K562 (cell line): ENCODE results near the gene UBA52. TPM values are rescaled to one million over a fixed set of nuclear protein-coding genes. Genes with fewer than 3 reads are reported as not detected.

Experiments
- CCAR2 ChIP-seq: fragments of 200-400 bp; formaldehyde crosslinking; IDR thresholded peaks from 2 replicates; pipeline ENCODE4 v1.6.1; 2017; ENCODE audit warnings: mild to moderate bottlenecking, low read depth, low read length
- FUS ChIP-seq: fragments of 200-400 bp; formaldehyde crosslinking; optimal IDR thresholded peaks from 2 replicates; pipeline ENCODE3; 2017; ENCODE audit warnings: low read depth, low read length
- HNRNPL ChIP-seq: fragments of 200-400 bp; formaldehyde crosslinking; IDR thresholded peaks from 2 replicates; pipeline ENCODE4 v1.6.1; 2017; ENCODE audit warnings: low read depth, mild to moderate bottlenecking, low read length
- ILK ChIP-seq: fragments of 450-650 bp; IDR thresholded peaks from 2 replicates; pipeline ENCODE4 v1.6.1; 2016; ENCODE audit warnings: missing genetic modification characterization, low read depth, mild to moderate bottlenecking, missing compliant biosample characterization, moderate library complexity, borderline replicate concordance
- MBD2 ChIP-seq: sonication (generic); IDR thresholded peaks from 2 replicates; pipeline ENCODE4 v1.6.1; 2016; ENCODE audit warnings: low read depth, borderline replicate concordance
- MYNN ChIP-seq, 2 experiments: sonication (generic); formaldehyde crosslinking in 1 of 2; IDR thresholded peaks; 2 replicates each; pipeline versions ENCODE4 v1.5.0 to v1.6.1; 2016 to 2020; ENCODE audit warnings: antibody characterized with exemption in 1 of 2, missing genetic modification reagents in 1 of 2
- NFE2L1 ChIP-seq: fragments of 450-650 bp; IDR thresholded peaks from 2 replicates; pipeline ENCODE4 v1.6.1; 2016; ENCODE audit warnings: missing genetic modification characterization, low read depth, mild to moderate bottlenecking, missing compliant biosample characterization, moderate library complexity, borderline replicate concordance
- SMARCA4 ChIP-seq: fragments of 450-650 bp; IDR thresholded peaks from 2 replicates; pipeline ENCODE4 v1.6.1; 2016
- ZEB2 ChIP-seq: fragments of 450-650 bp; IDR thresholded peaks from 2 replicates; pipeline ENCODE4 v1.6.1; 2016
- ZNF224 ChIP-seq: sonication (generic); formaldehyde crosslinking; IDR thresholded peaks from 2 replicates; pipeline ENCODE4 v1.8.0; 2022; ENCODE audit warnings: mild to moderate bottlenecking, missing genetic modification reagents
- ZSCAN29 ChIP-seq: fragments of 450-650 bp; IDR thresholded peaks from 2 replicates; pipeline ENCODE4 v1.6.1; 2017
- polyA plus RNA-seq, 8 experiments: library from polyadenylated mRNA; depleted of rRNA in 4 of 8; stranded (reverse) in 5 of 8; unstranded in 3 of 8; fragments of >200 nt; fragmentation: Nextera tagmentation in 2 of 8; fragmentation: Illumina TruSeq in 1 of 8; extraction: Ambion mirVana in 2 of 8; extraction: Trizol in 1 of 8; gene quantifications; 2 replicates each; pipeline versions ENCODE4 v1.2.1 to v1.2.3, GENCODE V29; 2011 to 2014; ENCODE audit warnings: inconsistent platforms in 1 of 8, missing spikeins in 1 of 8
- total RNA-seq, 7 experiments: library from RNA; depleted of rRNA in 6 of 7; stranded (reverse); fragments of >200 nt in 6 of 7; fragmentation: Illumina TruSeq in 2 of 7; extraction: Trizol in 2 of 7; gene quantifications; 2 replicates each; pipeline versions ENCODE4 v1.2.1 to v1.2.3, GENCODE V29; 2011 to 2021; ENCODE audit warnings: low replicate concordance in 1 of 7
- TF ChIP-seq, protein P1 (sequence below), 2 experiments: fragments of 150-350 bp in 1 of 2; IDR thresholded peaks; 2 replicates each; pipeline ENCODE4 v1.6.1; 2012 to 2016; ENCODE audit warnings: low read depth in 2 of 2, low read length in 2 of 2, mild to moderate bottlenecking in 1 of 2, moderate library complexity in 1 of 2
- TF ChIP-seq, protein P2 (sequence below): fragments of 450-650 bp; IDR thresholded peaks from 2 replicates; pipeline ENCODE4 v1.6.1; 2016; ENCODE audit warnings: mild to moderate bottlenecking, moderate library complexity

The UBA52 gene
- total and polyA plus RNA-seq, 9 of the 15 experiments (the other 6 are each of a cell fraction or from before 2014, with no cell fraction given), result 1,110 to 2,751 (median 1,733) TPM

DNA sequence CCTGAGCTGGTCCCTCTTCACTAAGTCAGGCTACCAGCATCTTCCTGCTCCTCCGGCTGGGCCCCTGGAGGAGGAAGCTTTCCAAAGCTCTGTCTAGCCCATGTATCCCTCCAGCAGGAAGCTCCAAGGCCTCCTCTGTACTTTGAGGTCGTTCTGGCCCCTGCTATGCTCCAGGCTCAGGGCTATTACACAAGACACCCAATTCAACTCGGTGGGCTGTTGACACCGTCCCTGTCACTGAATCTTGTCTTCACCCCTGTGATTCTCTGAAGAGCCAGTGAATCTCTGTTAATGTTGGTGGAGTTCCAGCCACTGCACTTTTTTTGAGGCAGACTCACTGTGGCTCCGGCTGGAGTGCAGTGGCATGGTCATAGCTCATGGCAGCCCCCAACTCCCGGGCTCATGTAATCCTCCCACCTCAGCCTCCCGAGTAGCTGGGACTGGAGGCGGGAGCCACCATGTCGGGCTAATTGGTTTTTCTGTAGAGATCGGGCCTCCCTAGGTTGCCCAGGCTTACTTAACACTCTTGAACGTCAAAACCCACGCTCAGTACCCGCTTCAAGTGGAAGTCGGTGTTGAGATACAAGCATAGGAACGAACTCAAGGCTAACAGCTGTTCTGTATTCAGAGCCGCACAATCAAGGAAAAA lies 16.4 kb downstream of the UBA52 start (continued):
- TF ChIP-seq, protein P1, sequence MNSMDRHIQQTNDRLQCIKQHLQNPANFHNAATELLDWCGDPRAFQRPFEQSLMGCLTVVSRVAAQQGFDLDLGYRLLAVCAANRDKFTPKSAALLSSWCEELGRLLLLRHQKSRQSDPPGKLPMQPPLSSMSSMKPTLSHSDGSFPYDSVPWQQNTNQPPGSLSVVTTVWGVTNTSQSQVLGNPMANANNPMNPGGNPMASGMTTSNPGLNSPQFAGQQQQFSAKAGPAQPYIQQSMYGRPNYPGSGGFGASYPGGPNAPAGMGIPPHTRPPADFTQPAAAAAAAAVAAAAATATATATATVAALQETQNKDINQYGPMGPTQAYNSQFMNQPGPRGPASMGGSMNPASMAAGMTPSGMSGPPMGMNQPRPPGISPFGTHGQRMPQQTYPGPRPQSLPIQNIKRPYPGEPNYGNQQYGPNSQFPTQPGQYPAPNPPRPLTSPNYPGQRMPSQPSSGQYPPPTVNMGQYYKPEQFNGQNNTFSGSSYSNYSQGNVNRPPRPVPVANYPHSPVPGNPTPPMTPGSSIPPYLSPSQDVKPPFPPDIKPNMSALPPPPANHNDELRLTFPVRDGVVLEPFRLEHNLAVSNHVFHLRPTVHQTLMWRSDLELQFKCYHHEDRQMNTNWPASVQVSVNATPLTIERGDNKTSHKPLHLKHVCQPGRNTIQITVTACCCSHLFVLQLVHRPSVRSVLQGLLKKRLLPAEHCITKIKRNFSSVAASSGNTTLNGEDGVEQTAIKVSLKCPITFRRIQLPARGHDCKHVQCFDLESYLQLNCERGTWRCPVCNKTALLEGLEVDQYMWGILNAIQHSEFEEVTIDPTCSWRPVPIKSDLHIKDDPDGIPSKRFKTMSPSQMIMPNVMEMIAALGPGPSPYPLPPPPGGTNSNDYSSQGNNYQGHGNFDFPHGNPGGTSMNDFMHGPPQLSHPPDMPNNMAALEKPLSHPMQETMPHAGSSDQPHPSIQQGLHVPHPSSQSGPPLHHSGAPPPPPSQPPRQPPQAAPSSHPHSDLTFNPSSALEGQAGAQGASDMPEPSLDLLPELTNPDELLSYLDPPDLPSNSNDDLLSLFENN (IDR thresholded peaks at IDR 0.05; ENCODE audit: low read depth in 2 of 2, low read length in 2 of 2), result no peak
- TF ChIP-seq MYNN (IDR thresholded peaks at IDR 0.05) (no peak), MYNN (CRISPR knock-in tag; IDR thresholded peaks at IDR 0.05) (no peak), ILK (tag) (no peak), ZEB2 (no peak), MBD2 (no peak), HNRNPL (no peak), ZSCAN29 (no peak), FUS (no peak), NFE2L1 (tag) (no peak), SMARCA4 (no peak; the same call in none of the 2 replicates), CCAR2 (no peak), ZNF224 (CRISPR knock-in tag) (no peak)
- TF ChIP-seq, protein P2, sequence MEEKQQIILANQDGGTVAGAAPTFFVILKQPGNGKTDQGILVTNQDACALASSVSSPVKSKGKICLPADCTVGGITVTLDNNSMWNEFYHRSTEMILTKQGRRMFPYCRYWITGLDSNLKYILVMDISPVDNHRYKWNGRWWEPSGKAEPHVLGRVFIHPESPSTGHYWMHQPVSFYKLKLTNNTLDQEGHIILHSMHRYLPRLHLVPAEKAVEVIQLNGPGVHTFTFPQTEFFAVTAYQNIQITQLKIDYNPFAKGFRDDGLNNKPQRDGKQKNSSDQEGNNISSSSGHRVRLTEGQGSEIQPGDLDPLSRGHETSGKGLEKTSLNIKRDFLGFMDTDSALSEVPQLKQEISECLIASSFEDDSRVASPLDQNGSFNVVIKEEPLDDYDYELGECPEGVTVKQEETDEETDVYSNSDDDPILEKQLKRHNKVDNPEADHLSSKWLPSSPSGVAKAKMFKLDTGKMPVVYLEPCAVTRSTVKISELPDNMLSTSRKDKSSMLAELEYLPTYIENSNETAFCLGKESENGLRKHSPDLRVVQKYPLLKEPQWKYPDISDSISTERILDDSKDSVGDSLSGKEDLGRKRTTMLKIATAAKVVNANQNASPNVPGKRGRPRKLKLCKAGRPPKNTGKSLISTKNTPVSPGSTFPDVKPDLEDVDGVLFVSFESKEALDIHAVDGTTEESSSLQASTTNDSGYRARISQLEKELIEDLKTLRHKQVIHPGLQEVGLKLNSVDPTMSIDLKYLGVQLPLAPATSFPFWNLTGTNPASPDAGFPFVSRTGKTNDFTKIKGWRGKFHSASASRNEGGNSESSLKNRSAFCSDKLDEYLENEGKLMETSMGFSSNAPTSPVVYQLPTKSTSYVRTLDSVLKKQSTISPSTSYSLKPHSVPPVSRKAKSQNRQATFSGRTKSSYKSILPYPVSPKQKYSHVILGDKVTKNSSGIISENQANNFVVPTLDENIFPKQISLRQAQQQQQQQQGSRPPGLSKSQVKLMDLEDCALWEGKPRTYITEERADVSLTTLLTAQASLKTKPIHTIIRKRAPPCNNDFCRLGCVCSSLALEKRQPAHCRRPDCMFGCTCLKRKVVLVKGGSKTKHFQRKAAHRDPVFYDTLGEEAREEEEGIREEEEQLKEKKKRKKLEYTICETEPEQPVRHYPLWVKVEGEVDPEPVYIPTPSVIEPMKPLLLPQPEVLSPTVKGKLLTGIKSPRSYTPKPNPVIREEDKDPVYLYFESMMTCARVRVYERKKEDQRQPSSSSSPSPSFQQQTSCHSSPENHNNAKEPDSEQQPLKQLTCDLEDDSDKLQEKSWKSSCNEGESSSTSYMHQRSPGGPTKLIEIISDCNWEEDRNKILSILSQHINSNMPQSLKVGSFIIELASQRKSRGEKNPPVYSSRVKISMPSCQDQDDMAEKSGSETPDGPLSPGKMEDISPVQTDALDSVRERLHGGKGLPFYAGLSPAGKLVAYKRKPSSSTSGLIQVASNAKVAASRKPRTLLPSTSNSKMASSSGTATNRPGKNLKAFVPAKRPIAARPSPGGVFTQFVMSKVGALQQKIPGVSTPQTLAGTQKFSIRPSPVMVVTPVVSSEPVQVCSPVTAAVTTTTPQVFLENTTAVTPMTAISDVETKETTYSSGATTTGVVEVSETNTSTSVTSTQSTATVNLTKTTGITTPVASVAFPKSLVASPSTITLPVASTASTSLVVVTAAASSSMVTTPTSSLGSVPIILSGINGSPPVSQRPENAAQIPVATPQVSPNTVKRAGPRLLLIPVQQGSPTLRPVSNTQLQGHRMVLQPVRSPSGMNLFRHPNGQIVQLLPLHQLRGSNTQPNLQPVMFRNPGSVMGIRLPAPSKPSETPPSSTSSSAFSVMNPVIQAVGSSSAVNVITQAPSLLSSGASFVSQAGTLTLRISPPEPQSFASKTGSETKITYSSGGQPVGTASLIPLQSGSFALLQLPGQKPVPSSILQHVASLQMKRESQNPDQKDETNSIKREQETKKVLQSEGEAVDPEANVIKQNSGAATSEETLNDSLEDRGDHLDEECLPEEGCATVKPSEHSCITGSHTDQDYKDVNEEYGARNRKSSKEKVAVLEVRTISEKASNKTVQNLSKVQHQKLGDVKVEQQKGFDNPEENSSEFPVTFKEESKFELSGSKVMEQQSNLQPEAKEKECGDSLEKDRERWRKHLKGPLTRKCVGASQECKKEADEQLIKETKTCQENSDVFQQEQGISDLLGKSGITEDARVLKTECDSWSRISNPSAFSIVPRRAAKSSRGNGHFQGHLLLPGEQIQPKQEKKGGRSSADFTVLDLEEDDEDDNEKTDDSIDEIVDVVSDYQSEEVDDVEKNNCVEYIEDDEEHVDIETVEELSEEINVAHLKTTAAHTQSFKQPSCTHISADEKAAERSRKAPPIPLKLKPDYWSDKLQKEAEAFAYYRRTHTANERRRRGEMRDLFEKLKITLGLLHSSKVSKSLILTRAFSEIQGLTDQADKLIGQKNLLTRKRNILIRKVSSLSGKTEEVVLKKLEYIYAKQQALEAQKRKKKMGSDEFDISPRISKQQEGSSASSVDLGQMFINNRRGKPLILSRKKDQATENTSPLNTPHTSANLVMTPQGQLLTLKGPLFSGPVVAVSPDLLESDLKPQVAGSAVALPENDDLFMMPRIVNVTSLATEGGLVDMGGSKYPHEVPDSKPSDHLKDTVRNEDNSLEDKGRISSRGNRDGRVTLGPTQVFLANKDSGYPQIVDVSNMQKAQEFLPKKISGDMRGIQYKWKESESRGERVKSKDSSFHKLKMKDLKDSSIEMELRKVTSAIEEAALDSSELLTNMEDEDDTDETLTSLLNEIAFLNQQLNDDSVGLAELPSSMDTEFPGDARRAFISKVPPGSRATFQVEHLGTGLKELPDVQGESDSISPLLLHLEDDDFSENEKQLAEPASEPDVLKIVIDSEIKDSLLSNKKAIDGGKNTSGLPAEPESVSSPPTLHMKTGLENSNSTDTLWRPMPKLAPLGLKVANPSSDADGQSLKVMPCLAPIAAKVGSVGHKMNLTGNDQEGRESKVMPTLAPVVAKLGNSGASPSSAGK, result peak; percentile 56
